NCI-H345 (cell line): ENCODE data around the gene BRCA1.

ENCODE experiments used
- DNase-seq: peaks from one replicate; lab custom pipeline; 2025; lab: John Stamatoyannopoulos, UW

The BRCA1 gene

GRCh38 chr17:43025290-43025657 is 99.9 kb downstream of the BRCA1 start:
- no peak for DNase-seq

GRCh38 chr17:43024407-43025289 is 100.5 kb downstream of the BRCA1 start, which contains the start of gene RND2:
Gene RND2, plus strand, starts transcription at chr17:43025231. Its CDS starts 117 bp downstream, at chr17:43025348.
- peak; percentile 96 for DNase-seq

- peak; percentile 85 for DNase-seq
Measured at GRCh38 chr17:43021741-43022512, 103.2 kb downstream of the BRCA1 start, which contains the start of gene VAT1. Gene VAT1, minus strand, starts transcription at chr17:43022385. Its CDS starts 63 bp downstream, at chr17:43022322.

- peak; percentile 53 for DNase-seq
Measured at GRCh38 chr17:43020789-43021740, 104.1 kb downstream of the BRCA1 start.

GRCh38 chr17:43020030-43020621 is 105.0 kb downstream of the BRCA1 start:
- no peak for DNase-seq

GRCh38 chr17:43019418-43019817 is 105.7 kb downstream of the BRCA1 start:
- no peak for DNase-seq

- no peak for DNase-seq
Measured at GRCh38 chr17:43018932-43019331, 106.2 kb downstream of the BRCA1 start.

GRCh38 chr17:43018008-43018853 is 106.9 kb downstream of the BRCA1 start:
- DNase-seq: no peak

GRCh38 chr17:43016216-43016615 is 108.9 kb downstream of the BRCA1 start:
- no peak for DNase-seq

- no peak for DNase-seq
Measured at GRCh38 chr17:43015579-43015978, 109.6 kb downstream of the BRCA1 start.

GRCh38 chr17:43014649-43015542 is 110.3 kb downstream of the BRCA1 start:
- no peak for DNase-seq

- no peak for DNase-seq
Measured at GRCh38 chr17:43014020-43014648, 111.0 kb downstream of the BRCA1 start.

- no peak for DNase-seq
Measured at GRCh38 chr17:43013296-43013695, 111.9 kb downstream of the BRCA1 start.

GRCh38 chr17:43011728-43012472 is 113.3 kb downstream of the BRCA1 start:
- DNase-seq: no peak

GRCh38 chr17:43010667-43011308 is 114.4 kb downstream of the BRCA1 start:
- no peak for DNase-seq

- no peak for DNase-seq
Measured at GRCh38 chr17:43006639-43007551, 118.3 kb downstream of the BRCA1 start, which contains the start of gene IFI35. Gene IFI35, plus strand, starts transcription at chr17:43006784. Its CDS starts 164 bp downstream, at chr17:43006948.
